Lung (tissue), 12 donors: ENCODE data around the gene UQCC5. TPM values are rescaled to one million over a fixed set of nuclear protein-coding genes. Genes with fewer than 3 reads are reported as not detected.

Experiments
- ATAC-seq: fragments of 200-7000 bp; cut with Tn5 transposase; one replicate; pipeline ENCODE4 v1.9.1; 2020; ENCODE audit warnings: moderate number of reproducible peaks; ENCODE audit not compliant: insufficient read depth, low FRiP score
- DNase-seq, 3 donors: peaks; one replicate each; pipeline ENCODE4 v3.0.0-alpha.2; 2013 to 2017
- H3K27ac ChIP-seq, 2 donors: one replicate each; pipeline ENCODE4 v1.5.1; 2013; ENCODE audit warnings: mild to moderate bottlenecking in 2 of 2, moderate library complexity in 2 of 2, control low read depth in 1 of 2, inconsistent platforms in 1 of 2, low read depth in 1 of 2, low read length in 1 of 2
- H3K27me3 ChIP-seq, 3 donors: one replicate each; pipeline ENCODE4 v1.5.1; 2013; ENCODE audit warnings: low read length in 2 of 3; ENCODE audit not compliant: control insufficient read depth in 3 of 3, insufficient read depth in 3 of 3
- H3K36me3 ChIP-seq, 4 donors: one replicate each; pipeline ENCODE4 v1.5.1; 2013; ENCODE audit warnings: low read length in 4 of 4, mild to moderate bottlenecking in 1 of 4, moderate library complexity in 1 of 4; ENCODE audit not compliant: control insufficient read depth in 4 of 4, insufficient read depth in 4 of 4
- H3K4me1 ChIP-seq, 5 donors: one replicate each; pipeline ENCODE4 v1.5.1; 2013; ENCODE audit warnings: low read length in 5 of 5, mild to moderate bottlenecking in 2 of 5, moderate library complexity in 1 of 5; ENCODE audit not compliant: control insufficient read depth in 5 of 5, insufficient read depth in 5 of 5
- H3K4me3 ChIP-seq: one replicate; pipeline ENCODE4 v1.5.1; 2013; ENCODE audit warnings: mild to moderate bottlenecking, control low read depth, moderate library complexity
- H3K9ac ChIP-seq, 2 donors: one replicate each; pipeline ENCODE4 v1.5.1; 2013; ENCODE audit warnings: low read length in 2 of 2, control low read depth in 1 of 2; ENCODE audit not compliant: insufficient read depth in 1 of 2
- H3K9me3 ChIP-seq, 4 donors: one replicate each; pipeline ENCODE4 v1.5.1; 2013; ENCODE audit warnings: low read length in 3 of 4, mild to moderate bottlenecking in 1 of 4, moderate library complexity in 1 of 4; ENCODE audit not compliant: control insufficient read depth in 4 of 4, insufficient read depth in 3 of 4
- CTCF ChIP-seq: IDR thresholded peaks from 2 replicates; pipeline ENCODE4 v1.5.1; 2012; ENCODE audit warnings: mild to moderate bottlenecking; ENCODE audit errors: control extremely low read depth, extremely low read depth
- WGBS, 2 donors: extraction: QIAGEN DNeasy Blood & Tissue Kit; methylation state at CpG; one replicate each; pipeline ENCODE4 v1.1.7; 2013; 5-methylcytosine and 5-hydroxymethylcytosine counted together
- polyA plus RNA-seq, 2 donors: library from polyadenylated mRNA; stranded (reverse); fragments of 200-250 nt; gene quantifications; one replicate each; pipeline ENCODE4 v1.2.1, GENCODE V29; 2013
- total RNA-seq, 2 donors: library from RNA; depleted of rRNA in 1 of 2; stranded (reverse); fragments of >200 nt in 1 of 2; gene quantifications; one replicate each; pipeline ENCODE4 v1.2.1, GENCODE V29; 2014 to 2021
- donor health status: control.
- donor health status: control.
- donor health status: Bipolar disorder and iron deficiency.
- donor health status: healthy.
- donor health status: DM: yes; HTN: yes; CAD: no.

Gene UQCC5
- total and polyA plus RNA-seq, 4 donors = 3.1 to 104 (median 25.9) TPM

GRCh38 chr3:52502001-52502400 is 34.4 kb upstream of the UQCC5 start:
- no peak for ATAC-seq

DNA sequence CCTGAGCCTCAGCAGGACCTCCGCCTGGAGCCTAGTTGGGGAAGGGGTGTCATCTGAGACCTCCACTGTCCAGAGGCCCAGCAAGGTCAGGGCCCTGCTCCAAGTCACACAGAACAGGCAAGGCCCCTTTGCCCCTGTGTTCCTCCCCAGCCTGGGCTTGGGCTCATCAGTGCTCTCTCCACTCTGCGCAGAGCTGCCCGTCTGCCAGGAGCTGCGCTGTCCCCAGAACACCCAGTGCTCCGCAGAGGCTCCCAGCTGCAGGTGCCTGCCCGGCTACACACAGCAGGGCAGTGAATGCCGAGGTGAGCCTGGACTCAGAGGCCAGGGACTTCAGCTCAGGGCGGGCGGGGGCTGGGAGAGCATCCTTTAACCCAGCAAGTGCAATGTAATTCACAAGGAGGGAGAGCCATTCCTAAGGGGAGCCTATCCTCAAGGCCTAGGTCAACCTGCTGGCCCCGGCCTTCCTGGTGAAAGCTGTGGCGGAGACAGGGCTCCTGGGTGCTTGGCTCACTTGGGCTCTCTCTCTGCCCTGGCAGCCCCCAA is 33.5 kb upstream of the UQCC5 start:
- Histone ChIP-seq H3K27me3 (no peaks in the 10 kb centered on the region), H3K9me3 (no peaks in the 10 kb centered on the region), H3K36me3 (peaks cover 0 to 12% (median 0%) of the 10 kb centered on the region in 4 donors), H3K9ac (no peak overlapping the region), H3K27ac (no peak overlapping the region), H3K4me1 (no peaks in the 10 kb centered on the region), H3K4me3 (no peak overlapping the region)
- DNase-seq (no peak), ATAC-seq (no peak)
- TF ChIP-seq CTCF = no peak
- 95 to 96% methylated on average over 11 of the region's 11 CpGs for WGBS, 2 donors

More at GRCh38 chr3:52502001-52502400, 34.4 kb upstream of the UQCC5 start:
- H3K9ac ChIP-seq = no peak overlapping the region
- WGBS, 2 donors = 87 to 94% methylated on average over 11 of the region's 11 CpGs
- H3K36me3 ChIP-seq = peaks cover 0 to 12% (median 0%) of the 10 kb centered on the region in 4 donors
- no peaks in the 10 kb centered on the region for H3K27me3 ChIP-seq
- no peak overlapping the region for H3K27ac ChIP-seq
- no peak for DNase-seq
- H3K4me3 ChIP-seq = no peak overlapping the region
- no peak for TF ChIP-seq CTCF
- no peaks in the 10 kb centered on the region for H3K4me1 ChIP-seq
- H3K9me3 ChIP-seq = no peaks in the 10 kb centered on the region

- Histone ChIP-seq H3K4me3 (no peak overlapping the region), H3K9ac (no peak overlapping the region), H3K27me3 (no peaks in the 10 kb centered on the region), H3K27ac (no peak overlapping the region), H3K9me3 (no peaks in the 10 kb centered on the region), H3K4me1 (no peaks in the 10 kb centered on the region), H3K36me3 (peaks cover 0 to 14% (median 0%) of the 10 kb centered on the region in 4 donors)
- TF ChIP-seq CTCF = no peak
- ATAC-seq = no peak
- 82 to 87% methylated on average over 23 of the region's 23 CpGs for whole genome bisulfite sequencing, 2 donors
- no peak for DNase-seq
Observed at GRCh38 chr3:52503788-52504424, 32.5 kb upstream of the UQCC5 start.
